Measurements from ENCODE around the gene FEM1C.

The FEM1C gene

DNA sequence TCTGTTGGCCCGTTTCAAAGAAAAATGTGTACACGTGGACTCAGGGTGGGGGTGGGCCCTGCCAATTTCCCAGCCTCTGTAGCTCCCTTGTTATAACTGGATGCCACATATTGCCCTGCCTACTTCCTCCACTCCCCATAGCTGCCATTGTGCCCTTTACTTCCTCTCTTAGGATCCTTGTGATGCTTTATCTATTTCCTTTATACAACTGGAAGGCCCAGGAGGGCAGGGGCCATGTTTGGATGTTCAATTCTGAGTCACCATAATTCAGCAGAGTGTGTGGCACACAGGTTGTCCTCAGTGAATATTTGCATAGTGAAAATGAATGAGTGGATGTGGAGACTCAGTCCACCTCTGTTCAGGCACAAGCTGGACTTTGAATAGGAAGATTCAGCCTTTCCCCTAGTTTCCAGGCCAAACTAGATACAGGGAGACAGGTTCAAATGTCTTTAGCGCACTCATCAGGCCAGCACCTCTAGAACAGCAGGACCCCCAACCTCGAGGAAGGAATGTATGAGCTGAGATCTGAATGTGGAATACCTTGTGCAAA lies 10.6 kb upstream of the FEM1C start:
- Histone ChIP-seq H2BK15ac (ENCODE audit: low read depth, poor library complexity, severe bottlenecking) (no peak overlapping the region), H3K14ac (ENCODE audit: low read length in 2 of 2) (no peak overlapping the region), H4K91ac (ENCODE audit: low read length) (no peak overlapping the region), H3K9ac (ENCODE audit: low read length) (no peak overlapping the region), H3K79me1 (replicated peaks; ENCODE audit: low read length, poor library complexity, severe bottlenecking) (no peaks in the 10 kb centered on the region), H3K23ac (ENCODE audit: low read length in 2 of 2) (no peak overlapping the region), H4K8ac (ENCODE audit: low read length) (no peak overlapping the region), H3K18ac (ENCODE audit: low read depth in 1 of 2, low read length in 2 of 2) (no peak overlapping the region), H2BK5ac (ENCODE audit: low read depth, low read length, poor library complexity, severe bottlenecking) (no peak overlapping the region), H2AFZ (ENCODE audit: low read depth, low read length) (no peak overlapping the region), H3K4me2 (ENCODE audit: low read length, poor library complexity, severe bottlenecking) (no peak overlapping the region), H2BK12ac (ENCODE audit: low read length in 2 of 2) (no peak overlapping the region), H3K36me3 (ENCODE audit: control insufficient read depth in 1 of 2, insufficient read depth in 2 of 2, low read depth in 1 of 2, low read length in 2 of 2) (no peaks in the 10 kb centered on the region), H3K4ac (ENCODE audit: low read depth in 1 of 2, low read length in 2 of 2) (no peak overlapping the region), H3K4me1 (ENCODE audit: control insufficient read depth, insufficient read depth, low read depth, low read length) (peaks cover 2% of the 10 kb centered on the region), H3K27me3 (ENCODE audit: control insufficient read depth in 1 of 2, insufficient read depth in 1 of 2, low read length in 2 of 2) (no peaks in the 10 kb centered on the region), H2BK120ac (ENCODE audit: low read depth, low read length) (no peak overlapping the region), H3K4me3 (ENCODE audit: insufficient read depth in 1 of 2, low read depth in 1 of 2, low read length in 2 of 2) (no peak overlapping the region), H3K9me3 (ENCODE audit: control insufficient read depth, low read length) (no peaks in the 10 kb centered on the region), H3K27ac (ENCODE audit: low read length, poor library complexity, severe bottlenecking) (no peak overlapping the region), H2AK5ac (ENCODE audit: low read length, severe bottlenecking) (no peak overlapping the region)
- WGBS = 88% methylated on average over 4 of the region's 4 CpGs
- no peak for DNase-seq

DNA sequence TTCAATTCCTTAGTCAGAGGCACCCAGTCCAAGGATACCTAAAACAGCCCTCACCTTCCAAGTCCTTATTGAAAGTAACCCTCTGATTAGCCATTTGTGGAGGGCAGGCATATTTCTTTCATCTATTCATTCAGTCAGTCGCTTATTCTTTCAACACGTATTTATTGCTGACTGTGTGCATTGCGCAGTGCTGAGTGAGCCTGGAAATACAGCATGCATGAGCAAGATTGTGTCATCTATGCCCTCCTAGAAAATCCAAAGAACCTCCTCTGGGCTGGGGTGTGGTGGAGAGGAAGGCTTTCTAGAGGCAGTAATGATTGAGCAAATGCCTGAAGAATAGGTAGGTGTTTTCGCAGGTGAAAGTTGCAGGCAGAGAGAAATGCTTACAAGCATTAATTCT lies 8.5 kb upstream of the FEM1C start:
- H3K14ac ChIP-seq (ENCODE audit: low read length in 2 of 2) = no peak overlapping the region
- H2BK15ac ChIP-seq (ENCODE audit: low read depth, poor library complexity, severe bottlenecking) = no peak overlapping the region
- no peak overlapping the region for H3K4me2 ChIP-seq (ENCODE audit: low read length, poor library complexity, severe bottlenecking)
- 95% methylated on average over 4 of the region's 4 CpGs for WGBS
- H3K4ac ChIP-seq (ENCODE audit: low read depth in 1 of 2, low read length in 2 of 2) = no peak overlapping the region
- no peaks in the 10 kb centered on the region for H3K79me1 ChIP-seq (replicated peaks; ENCODE audit: low read length, poor library complexity, severe bottlenecking)
- no peak overlapping the region for H3K4me3 ChIP-seq (ENCODE audit: insufficient read depth in 1 of 2, low read depth in 1 of 2, low read length in 2 of 2)
- no peaks in the 10 kb centered on the region for H3K36me3 ChIP-seq (ENCODE audit: control insufficient read depth in 1 of 2, insufficient read depth in 2 of 2, low read depth in 1 of 2, low read length in 2 of 2)
- H3K27me3 ChIP-seq (ENCODE audit: control insufficient read depth in 1 of 2, insufficient read depth in 1 of 2, low read length in 2 of 2) = no peaks in the 10 kb centered on the region
- no peak overlapping the region for H2AFZ ChIP-seq (ENCODE audit: low read depth, low read length)
- H4K8ac ChIP-seq (ENCODE audit: low read length) = no peak overlapping the region
- no peak overlapping the region for H4K91ac ChIP-seq (ENCODE audit: low read length)
- H3K23ac ChIP-seq (ENCODE audit: low read length in 2 of 2) = no peak overlapping the region
- peaks cover 2% of the 10 kb centered on the region for H3K4me1 ChIP-seq (ENCODE audit: control insufficient read depth, insufficient read depth, low read depth, low read length)
- no peak for DNase-seq
- no peak overlapping the region for H2BK12ac ChIP-seq (ENCODE audit: low read length in 2 of 2)
- H2BK120ac ChIP-seq (ENCODE audit: low read depth, low read length) = no peak overlapping the region
- H3K9me3 ChIP-seq (ENCODE audit: control insufficient read depth, low read length) = no peaks in the 10 kb centered on the region
- H3K9ac ChIP-seq (ENCODE audit: low read length) = no peak overlapping the region
- no peak overlapping the region for H2BK5ac ChIP-seq (ENCODE audit: low read depth, low read length, poor library complexity, severe bottlenecking)
- no peak overlapping the region for H2AK5ac ChIP-seq (ENCODE audit: low read length, severe bottlenecking)
- no peak overlapping the region for H3K18ac ChIP-seq (ENCODE audit: low read depth in 1 of 2, low read length in 2 of 2)
- no peak overlapping the region for H3K27ac ChIP-seq (ENCODE audit: low read length, poor library complexity, severe bottlenecking)

DNA sequence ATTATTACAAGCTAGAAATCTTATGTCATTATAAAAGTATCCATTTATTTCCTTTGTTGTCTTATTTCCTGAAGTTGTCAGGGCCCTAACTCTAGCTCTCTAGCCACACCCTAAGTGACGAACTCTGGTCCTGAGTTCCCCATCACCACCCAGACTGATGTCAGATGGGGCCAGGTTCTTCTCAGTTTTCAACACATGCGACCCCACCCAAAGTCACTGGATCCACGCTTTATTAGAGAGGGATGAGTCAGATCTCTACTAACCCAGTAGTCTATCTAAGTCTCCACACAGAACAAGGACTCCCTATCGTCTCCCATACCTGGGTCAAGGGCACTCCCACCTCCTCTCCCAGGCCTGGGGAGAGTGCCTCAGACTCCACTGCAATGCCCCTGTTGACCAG lies 6.8 kb upstream of the FEM1C start:
- Histone ChIP-seq H3K14ac (ENCODE audit: low read length in 2 of 2) (no peak overlapping the region), H3K79me1 (replicated peaks; ENCODE audit: low read length, poor library complexity, severe bottlenecking) (no peaks in the 10 kb centered on the region)
- WGBS = 72% methylated on average over 4 of the region's 4 CpGs

DNA sequence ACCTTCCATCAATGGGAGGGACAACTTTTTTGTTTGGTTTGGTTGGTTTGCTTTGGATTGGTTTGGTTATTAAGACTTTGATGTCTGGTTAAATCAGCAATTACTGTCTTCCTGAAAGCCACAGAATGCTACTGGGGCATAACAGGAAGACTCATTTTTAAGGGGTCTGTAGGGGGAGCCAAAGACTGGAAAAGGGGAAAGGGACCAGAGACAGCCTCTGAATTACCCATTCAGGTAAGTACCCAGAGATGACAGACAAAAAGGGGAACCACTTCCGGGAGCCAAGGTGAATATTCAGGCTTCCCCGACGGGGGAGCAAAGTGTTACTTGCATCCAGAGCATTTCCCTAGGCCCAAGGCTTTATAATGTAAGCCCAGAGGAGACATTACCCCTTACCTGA lies 4.6 kb upstream of the FEM1C start:
- Histone ChIP-seq H3K4me2 (ENCODE audit: low read length, poor library complexity, severe bottlenecking) (no peak overlapping the region), H2AK5ac (ENCODE audit: low read length, severe bottlenecking) (no peak overlapping the region), H2BK120ac (ENCODE audit: low read depth, low read length) (no peak overlapping the region), H2BK5ac (ENCODE audit: low read depth, low read length, poor library complexity, severe bottlenecking) (no peak overlapping the region), H2AFZ (ENCODE audit: low read depth, low read length) (no peak overlapping the region), H3K4ac (ENCODE audit: low read depth in 1 of 2, low read length in 2 of 2) (no peak overlapping the region), H3K27me3 (ENCODE audit: control insufficient read depth in 1 of 2, insufficient read depth in 1 of 2, low read length in 2 of 2) (no peaks in the 10 kb centered on the region), H4K91ac (ENCODE audit: low read length) (no peak overlapping the region), H3K79me1 (replicated peaks; ENCODE audit: low read length, poor library complexity, severe bottlenecking) (no peaks in the 10 kb centered on the region), H3K18ac (ENCODE audit: low read depth in 1 of 2, low read length in 2 of 2) (no peak overlapping the region), H3K4me1 (ENCODE audit: control insufficient read depth, insufficient read depth, low read depth, low read length) (no peaks in the 10 kb centered on the region), H3K14ac (ENCODE audit: low read length in 2 of 2) (no peak overlapping the region), H3K36me3 (ENCODE audit: control insufficient read depth in 1 of 2, insufficient read depth in 2 of 2, low read depth in 1 of 2, low read length in 2 of 2) (no peaks in the 10 kb centered on the region), H3K9me3 (ENCODE audit: control insufficient read depth, low read length) (peaks cover 17% of the 10 kb centered on the region), H3K27ac (ENCODE audit: low read length, poor library complexity, severe bottlenecking) (no peak overlapping the region), H3K23ac (ENCODE audit: low read length in 2 of 2) (no peak overlapping the region), H3K9ac (ENCODE audit: low read length) (no peak overlapping the region), H4K8ac (ENCODE audit: low read length) (no peak overlapping the region), H2BK12ac (ENCODE audit: low read length in 2 of 2) (no peak overlapping the region), H3K4me3 (ENCODE audit: insufficient read depth in 1 of 2, low read depth in 1 of 2, low read length in 2 of 2) (no peak overlapping the region), H2BK15ac (ENCODE audit: low read depth, poor library complexity, severe bottlenecking) (no peak overlapping the region)
- WGBS = 43% methylated on average over 2 of the region's 3 CpGs
- DNase-seq = no peak

More for the DNA sequence above, 6.8 kb upstream of the FEM1C start:
- Histone ChIP-seq H3K4ac (ENCODE audit: low read depth in 1 of 2, low read length in 2 of 2) (no peak overlapping the region), H2BK120ac (ENCODE audit: low read depth, low read length) (no peak overlapping the region), H2BK5ac (ENCODE audit: low read depth, low read length, poor library complexity, severe bottlenecking) (no peak overlapping the region), H3K23ac (ENCODE audit: low read length in 2 of 2) (no peak overlapping the region), H2BK12ac (ENCODE audit: low read length in 2 of 2) (no peak overlapping the region), H3K4me1 (ENCODE audit: control insufficient read depth, insufficient read depth, low read depth, low read length) (no peaks in the 10 kb centered on the region), H3K9ac (ENCODE audit: low read length) (peak overlapping the region; percentile 3), H3K18ac (ENCODE audit: low read depth in 1 of 2, low read length in 2 of 2) (no peak overlapping the region), H2AFZ (ENCODE audit: low read depth, low read length) (no peak overlapping the region), H3K9me3 (ENCODE audit: control insufficient read depth, low read length) (peaks cover 3% of the 10 kb centered on the region), H3K4me2 (ENCODE audit: low read length, poor library complexity, severe bottlenecking) (no peak overlapping the region), H4K8ac (ENCODE audit: low read length) (no peak overlapping the region), H3K27ac (ENCODE audit: low read length, poor library complexity, severe bottlenecking) (no peak overlapping the region), H2AK5ac (ENCODE audit: low read length, severe bottlenecking) (no peak overlapping the region), H4K91ac (ENCODE audit: low read length) (no peak overlapping the region), H3K36me3 (ENCODE audit: control insufficient read depth in 1 of 2, insufficient read depth in 2 of 2, low read depth in 1 of 2, low read length in 2 of 2) (no peaks in the 10 kb centered on the region), H2BK15ac (ENCODE audit: low read depth, poor library complexity, severe bottlenecking) (no peak overlapping the region), H3K27me3 (ENCODE audit: control insufficient read depth in 1 of 2, insufficient read depth in 1 of 2, low read length in 2 of 2) (no peaks in the 10 kb centered on the region), H3K4me3 (ENCODE audit: insufficient read depth in 1 of 2, low read depth in 1 of 2, low read length in 2 of 2) (no peak overlapping the region)
- DNase-seq = no peak

All from mesenchymal stem cell (in vitro differentiated cells and primary cell).